Fibroblast of upper back skin (primary cell): Measurements from ENCODE around the gene CTDP1.
"Not testable (repeated sequence)": the region's sequence is repeated elsewhere in the genome, so short reads cannot be mapped to it uniquely, and the experiment has no call there.

Experiments
- DNase-seq: peaks from one replicate; pipeline ENCODE4 v3.0.0-alpha.2; 2013

CTDP1 gene

GRCh38 chr18:79683626-79684282 lies 4.2 kb downstream of the CTDP1 start:
- no peak for DNase-seq

- DNase-seq = no peak
These were observed 4.7 kb downstream of the CTDP1 start for GRCh38 chr18:79684283-79684631.

DNA sequence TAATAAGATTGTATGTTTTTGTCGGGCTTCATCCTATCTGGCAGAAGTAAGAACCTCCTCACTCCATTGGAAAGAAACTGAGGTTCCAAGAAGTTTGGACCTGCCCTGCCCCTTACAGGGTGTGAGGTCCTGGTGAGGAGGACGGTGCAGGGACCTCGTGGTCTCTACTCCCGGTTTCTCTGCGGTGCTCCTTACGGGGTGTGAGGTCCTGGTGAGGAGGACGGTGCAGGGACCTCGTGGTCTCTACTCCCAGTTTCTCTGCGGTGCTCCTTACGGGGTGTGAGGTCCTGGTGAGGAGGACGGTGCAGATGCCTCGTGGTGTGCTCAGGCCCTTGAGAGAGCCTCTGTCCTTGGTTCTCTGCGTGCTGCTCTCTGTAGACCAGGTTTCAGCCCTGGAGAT lies 5.2 kb downstream of the CTDP1 start:
- DNase-seq = no peak

DNA sequence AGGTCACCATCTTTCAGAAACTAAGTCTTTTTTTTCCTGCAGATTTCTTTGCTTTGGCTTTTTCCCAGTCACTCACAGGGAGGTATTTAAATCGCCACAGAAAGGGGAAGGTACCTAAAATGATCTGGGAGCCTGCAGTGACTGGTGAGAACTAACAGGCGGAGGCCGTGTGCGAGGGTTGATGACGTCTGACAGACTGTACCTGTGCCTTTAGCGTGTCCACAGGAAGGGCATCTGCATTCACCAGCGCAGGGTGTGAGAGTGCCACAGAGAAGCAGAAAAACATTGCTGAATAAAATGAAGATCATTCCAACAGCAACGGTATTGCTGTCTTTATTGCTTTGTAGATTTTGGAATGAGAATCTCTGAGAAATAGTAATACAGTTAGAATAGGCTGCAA lies 5.7 kb downstream of the CTDP1 start:
- DNase-seq = no peak

- no peak for DNase-seq
These were observed 6.4 kb downstream of the CTDP1 start for GRCh38 chr18:79685971-79686370.

DNA sequence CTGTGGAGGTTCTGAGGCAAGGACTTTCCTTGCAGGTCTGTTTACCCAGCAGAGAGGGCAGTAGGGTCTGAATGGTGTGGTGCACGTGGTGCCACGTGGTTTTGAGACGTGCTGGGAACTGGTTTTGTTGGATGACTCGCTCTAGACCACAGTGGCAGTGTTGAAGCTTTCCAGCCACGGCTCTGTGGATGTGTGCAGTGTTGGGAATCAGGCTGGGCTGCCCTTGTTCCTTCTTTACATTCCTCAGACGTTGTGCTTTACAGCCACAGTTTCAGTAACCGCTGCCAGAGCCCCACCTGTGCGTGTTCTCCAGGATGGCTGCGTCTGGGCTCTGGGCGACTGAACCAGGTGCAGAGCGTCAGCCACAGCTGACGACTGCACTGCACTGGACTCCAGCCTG lies 8.2 kb downstream of the CTDP1 start:
- peak; percentile 34 for DNase-seq

- no peak for DNase-seq
These were observed 10.5 kb downstream of the CTDP1 start for GRCh38 chr18:79690071-79690470.

DNA sequence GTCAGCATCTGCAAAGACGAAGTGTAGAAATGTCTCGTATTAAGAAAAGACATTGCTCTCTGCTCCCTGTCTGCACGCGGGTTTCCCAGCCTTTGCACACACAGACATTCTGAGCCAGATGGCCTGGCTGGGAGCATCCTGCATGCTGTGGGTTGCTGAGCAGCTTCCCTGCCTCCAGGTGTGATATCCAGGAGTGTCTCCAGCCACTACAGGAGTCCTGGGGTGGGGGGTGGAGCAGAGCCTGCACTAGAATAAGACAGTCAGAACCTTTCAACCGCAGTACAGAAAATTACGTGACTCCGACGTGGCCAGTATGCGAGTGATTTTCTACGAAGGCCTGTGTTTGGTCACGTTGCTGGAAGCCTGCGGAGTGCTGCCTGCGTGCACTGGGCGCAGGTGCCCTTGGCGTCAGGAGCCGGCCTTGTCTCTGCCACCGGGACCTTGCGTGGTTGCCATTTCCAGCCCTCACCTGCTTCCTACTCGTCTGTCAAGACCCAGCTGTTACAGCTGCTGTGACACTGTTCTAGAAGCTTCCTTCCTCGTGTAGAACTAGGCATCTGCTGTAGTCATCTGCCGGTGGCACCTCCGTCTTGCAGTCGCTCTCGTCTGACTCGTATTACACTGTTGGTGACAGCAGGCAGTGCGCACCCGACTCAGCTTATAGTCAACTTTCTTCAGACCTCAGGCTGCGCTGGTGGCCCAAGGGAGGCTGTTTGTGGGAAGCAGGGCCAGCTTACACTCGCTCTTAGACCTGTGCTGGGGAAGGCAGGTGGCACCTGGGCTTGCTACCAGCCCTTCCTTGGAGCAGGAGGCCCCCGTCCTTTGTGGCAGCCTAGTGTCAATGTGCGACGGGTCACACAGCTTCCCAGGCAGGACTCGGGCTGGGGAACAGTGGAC lies 11.2 kb downstream of the CTDP1 start:
- DNase-seq = no peak

DNA sequence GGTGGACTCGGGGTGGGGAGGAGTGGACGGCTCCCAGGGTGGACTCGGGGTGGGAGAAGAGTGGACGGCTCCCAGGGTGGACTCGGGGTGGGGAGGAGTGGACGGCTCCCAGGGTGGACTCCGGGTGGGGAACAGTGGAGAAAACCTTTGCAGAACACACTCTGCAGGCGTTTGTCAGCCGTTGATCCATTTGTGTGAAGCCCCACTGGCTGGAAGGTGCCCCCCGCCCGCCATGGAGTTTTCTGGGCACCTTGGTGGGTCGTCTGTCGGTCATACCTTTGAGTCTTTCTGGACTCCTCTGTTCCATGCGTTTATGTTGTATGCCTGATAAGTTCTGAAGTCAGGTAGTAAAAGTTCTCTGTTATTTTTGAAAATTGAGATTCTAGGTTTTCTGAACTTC lies 12.5 kb downstream of the CTDP1 start:
- no peak for DNase-seq

DNA sequence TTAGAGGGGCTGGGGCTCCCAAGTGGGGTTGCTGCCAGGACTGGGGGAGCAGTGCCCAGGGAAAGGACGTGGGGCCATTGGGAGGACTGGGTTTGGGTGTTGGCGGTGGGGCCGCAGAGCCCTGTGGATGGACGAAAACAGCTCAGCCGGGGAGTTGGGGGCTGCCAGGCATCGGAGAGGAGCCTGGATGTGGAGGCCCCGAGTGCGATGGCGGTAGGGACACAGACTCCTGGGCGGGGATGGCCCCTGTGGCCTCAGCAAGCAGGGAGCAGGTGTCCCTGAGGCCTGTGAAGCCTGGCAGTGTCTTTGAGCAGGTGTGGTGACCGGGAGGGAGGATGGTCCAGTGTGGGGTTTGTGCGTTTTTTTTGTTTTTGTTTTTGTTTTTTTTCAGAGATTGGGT lies 13.3 kb downstream of the CTDP1 start:
- no peak for DNase-seq

DNA sequence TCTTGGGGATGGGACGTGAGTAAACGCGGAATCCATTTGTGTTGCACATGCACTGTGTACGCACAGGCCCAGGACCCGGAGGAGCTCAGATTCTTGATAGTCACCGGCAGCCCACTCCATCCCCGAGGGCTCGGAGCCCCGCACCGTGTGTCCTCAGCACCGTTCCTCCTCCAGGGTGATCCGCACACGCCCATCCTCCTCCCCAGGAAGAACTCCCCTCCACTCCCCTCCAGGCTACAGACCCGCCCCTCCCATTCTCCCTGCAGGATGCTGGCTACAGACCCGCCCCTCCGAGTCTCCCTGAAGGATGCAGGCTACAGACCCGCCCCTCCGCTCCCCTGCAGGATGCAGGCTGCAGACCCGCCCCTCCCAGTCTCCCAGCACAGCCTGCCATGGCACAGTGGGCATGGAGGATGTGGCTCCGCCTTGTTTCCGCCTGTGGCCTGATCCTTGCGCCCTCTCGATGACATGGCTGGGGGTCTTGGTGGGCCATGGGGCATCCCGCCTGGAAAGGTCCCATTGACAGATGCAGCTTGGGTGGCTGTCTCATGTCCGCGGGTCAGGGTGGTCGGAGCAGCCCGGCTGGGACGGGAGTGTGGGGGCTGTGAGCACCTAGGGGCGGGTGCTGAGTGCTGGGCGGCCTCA lies 14.1 kb downstream of the CTDP1 start:
- no peak for DNase-seq

DNA sequence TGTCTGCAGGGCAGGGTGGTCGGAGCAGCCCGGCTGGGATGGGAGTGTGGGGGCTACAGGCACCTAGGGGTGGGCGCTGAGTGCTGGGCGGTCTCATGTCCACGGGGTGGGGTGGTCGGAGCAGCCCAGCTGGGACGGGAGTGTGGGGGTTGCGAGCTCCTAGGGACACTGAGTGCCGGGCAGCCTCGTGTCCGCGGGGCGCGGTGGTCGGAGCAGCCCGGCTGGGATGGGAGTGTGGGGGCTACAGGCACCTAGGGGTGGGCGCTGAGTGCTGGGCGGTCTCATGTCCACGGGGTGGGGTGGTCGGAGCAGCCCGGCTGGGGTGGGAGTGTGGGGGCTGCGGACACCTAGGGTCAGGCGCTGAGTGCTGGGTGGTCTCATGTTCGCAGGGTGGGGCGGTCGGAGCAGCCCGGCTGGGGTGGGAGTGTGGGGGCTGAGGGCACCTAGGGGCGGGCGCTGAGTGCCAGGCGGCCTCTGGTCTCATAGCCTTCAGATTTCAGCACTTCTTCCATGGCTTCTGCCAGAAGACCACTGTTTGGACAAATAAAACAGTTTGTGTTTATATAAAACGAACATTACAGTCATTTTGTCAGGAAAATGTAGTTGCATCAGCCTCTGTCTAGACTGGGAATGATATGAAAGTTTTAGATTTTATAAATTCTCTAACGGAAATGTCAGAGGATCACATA lies 14.7 kb downstream of the CTDP1 start:
- not testable (repeated sequence) for DNase-seq

DNA sequence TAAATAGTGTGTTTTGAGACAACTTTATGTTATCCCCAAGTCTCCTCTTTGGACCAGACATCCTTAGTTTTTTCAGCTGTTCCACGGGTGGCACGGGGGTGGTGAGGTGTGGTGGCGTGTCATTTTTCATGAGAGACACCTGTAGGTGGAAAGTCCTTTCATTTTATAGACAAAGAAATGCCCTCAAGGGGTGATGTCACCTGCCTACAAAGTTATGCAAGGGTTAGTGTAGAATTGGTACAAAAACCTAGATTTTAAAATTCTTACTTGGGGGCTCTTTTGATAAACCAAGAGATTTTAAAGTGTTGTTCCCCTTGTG lies 15.3 kb downstream of the CTDP1 start:
- no peak for DNase-seq

- DNase-seq = no peak
These were observed 15.7 kb downstream of the CTDP1 start for GRCh38 chr18:79695269-79695668.

DNA sequence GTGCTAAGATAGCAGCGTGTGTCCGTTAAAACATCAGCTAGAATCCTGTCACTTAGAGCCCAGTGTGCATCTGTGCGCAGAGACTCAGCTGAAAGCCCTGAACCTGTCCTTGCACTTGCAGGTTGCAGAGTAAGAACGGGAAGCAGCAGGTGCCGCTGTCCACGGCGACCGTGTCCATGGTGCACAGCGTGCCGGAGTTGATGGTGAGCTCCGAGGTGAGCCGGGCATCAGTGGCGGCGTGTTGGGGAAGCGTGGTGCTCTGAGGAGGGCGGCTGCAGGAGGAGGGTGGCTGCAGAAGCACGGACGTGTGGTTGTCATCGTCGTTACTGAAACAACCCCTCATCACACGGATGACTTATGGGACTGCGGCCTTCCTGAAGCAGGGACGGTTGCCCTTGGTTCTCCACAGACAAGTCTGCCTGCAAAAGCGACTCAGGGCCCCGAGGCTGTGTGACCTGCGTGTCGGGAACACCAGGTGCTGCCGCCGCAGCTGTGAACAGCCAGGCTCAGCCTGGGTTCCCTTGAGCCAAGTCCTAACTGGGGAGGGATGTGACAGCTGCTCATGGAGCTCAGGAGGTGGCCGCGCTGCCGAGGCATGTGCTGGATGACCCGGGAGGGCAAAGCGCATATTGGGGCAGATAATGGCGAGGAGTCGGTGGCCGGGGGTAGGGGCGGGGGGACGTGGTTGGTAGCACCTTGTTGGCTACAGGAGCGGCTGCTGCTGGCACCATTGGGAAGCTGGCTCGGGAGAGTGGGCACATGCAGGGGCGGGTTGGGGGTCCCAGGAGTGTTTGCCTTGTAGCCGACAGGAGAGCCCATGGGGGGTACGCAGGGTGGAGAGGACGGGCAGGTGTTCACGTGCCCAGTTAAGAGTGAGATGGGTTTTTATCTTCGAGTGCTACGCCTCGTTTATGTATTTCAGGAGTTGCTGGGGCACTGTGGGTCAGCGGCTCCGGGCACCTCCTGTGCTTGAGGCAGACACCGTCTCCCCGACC lies 16.6 kb downstream of the CTDP1 start:
- DNase-seq = no peak

GRCh38 chr18:79697178-79697577 lies 17.6 kb downstream of the CTDP1 start:
- DNase-seq = no peak

DNA sequence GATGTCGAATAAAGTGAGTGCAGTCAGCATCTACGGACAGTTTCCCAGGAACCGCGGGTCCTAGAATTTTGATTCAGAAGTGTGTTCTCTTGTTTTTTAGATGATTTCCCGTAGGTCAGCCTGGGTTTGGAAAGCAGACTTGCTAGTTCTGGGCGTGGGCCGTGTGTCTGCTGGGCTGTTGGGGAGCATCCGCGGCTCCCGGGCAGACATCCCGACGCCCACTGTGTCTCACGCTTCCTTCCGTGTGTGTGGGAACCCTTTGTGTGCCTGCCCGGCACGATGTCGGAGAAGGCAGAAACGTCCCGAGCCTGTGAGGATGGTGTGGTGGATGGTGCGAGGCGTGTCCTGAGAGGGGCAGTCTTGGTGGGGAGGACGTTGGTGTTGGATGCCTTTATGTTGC lies 18.4 kb downstream of the CTDP1 start:
- DNase-seq = no peak

- no peak for DNase-seq
These were observed 19.2 kb downstream of the CTDP1 start for GRCh38 chr18:79698668-79699335.

DNA sequence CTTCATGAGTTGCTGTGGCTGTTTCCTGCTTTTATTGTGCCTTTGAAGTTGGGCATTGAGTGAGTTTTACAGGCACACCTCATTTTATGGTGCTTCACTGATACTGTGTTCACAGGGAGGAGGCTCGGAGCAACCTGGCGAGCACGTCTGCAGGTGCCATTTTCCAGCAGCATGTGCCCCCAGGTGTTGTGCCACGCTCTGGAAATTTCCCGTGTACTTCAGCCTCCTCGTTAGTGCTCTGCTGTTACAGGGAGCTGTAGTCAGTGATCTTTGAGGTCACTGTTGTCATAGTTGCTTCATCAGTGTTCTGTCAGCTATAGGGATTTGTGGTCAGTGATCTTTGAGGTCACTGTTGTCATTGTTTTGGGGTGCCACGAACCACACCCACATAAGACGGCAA lies 20.1 kb downstream of the CTDP1 start:
- no peak for DNase-seq

GRCh38 chr18:79702906-79703305 lies 23.3 kb downstream of the CTDP1 start:
- no peak for DNase-seq

DNA sequence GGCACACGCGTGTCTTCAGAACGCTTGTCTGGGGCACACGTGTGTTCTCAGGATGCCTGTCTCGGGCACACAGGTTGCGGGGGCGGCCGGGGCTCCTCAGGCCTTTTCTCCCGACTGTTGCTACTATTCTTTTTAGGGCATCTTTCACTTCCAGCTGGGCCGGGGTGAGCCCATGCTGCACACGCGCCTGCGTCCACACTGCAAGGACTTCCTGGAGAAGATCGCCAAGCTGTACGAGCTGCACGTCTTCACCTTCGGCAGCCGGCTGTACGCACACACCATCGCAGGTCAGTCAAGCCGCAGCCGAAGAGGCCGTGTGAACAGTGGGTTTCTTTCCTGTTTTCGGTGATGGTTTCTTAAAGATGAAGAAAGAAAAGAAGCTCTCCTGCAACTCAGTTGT lies 25.0 kb downstream of the CTDP1 start:
- DNase-seq = no peak

GRCh38 chr18:79705272-79705671 lies 25.7 kb downstream of the CTDP1 start:
- DNase-seq = no peak
